ENCODE data around the gene ZKSCAN3. TPM values are rescaled to one million over a fixed set of nuclear protein-coding genes. Genes with fewer than 3 reads are reported as not detected.

ZKSCAN3 gene
- total and polyA plus RNA-seq, 12 donors, result 1.0 to 6.8 (median 4.8) TPM

GRCh38 chr6:28326371-28326948, 23.3 kb upstream of the ZKSCAN3 start:
- no peak for DNase-seq
- peaks cover 13 to 79% (median 42%) of the 10 kb centered on the region in 9 donors for H3K36me3 ChIP-seq
- no peak overlapping the region for H3K27ac ChIP-seq
- ATAC-seq, result no peak
- no peaks in the 10 kb centered on the region for H3K4me1 ChIP-seq
- TF ChIP-seq CTCF (IDR thresholded peaks at IDR 0.05), result no peak
- intact Hi-C loops (cut with DNase I), result no loop called here
- H3K4me3 ChIP-seq, result no peak overlapping the region
- WGBS, 2 donors, result 96 to 97% methylated on average over 7 of the region's 7 CpGs
- H3K27me3 ChIP-seq, result no peaks in the 10 kb centered on the region
- H3K9me3 ChIP-seq, result peaks cover 0 to 67% (median 31%) of the 10 kb centered on the region in 11 donors

- Histone ChIP-seq H3K36me3 (peaks cover 13 to 54% (median 31%) of the 10 kb centered on the region in 9 donors), H3K9me3 (peaks cover 0 to 51% (median 30%) of the 10 kb centered on the region in 11 donors), H3K4me1 (peaks cover 0 to 10% (median under 1%) of the 10 kb centered on the region in 9 donors), H3K27me3 (no peaks in the 10 kb centered on the region), H3K4me3 (no peak overlapping the region), H3K27ac (no peak overlapping the region)
- ATAC-seq (no peak), DNase-seq (no peak)
- TF ChIP-seq CTCF (IDR thresholded peaks at IDR 0.05), result no peak
- 38 to 55% methylated on average over 1 of the region's 1 CpG for WGBS, 2 donors
- intact Hi-C loops (cut with DNase I), result loop anchor here in 3 of 10 donors (5.0 to 10.0 kb wide), 2 partner anchors 45 to 48 kb away; partner anchors contain the start of gene PGBD1 (in 3 of the 3)
These were observed 19.7 kb upstream of the ZKSCAN3 start for GRCh38 chr6:28330041-28330440.

GRCh38 chr6:28333047-28333446, 16.7 kb upstream of the ZKSCAN3 start:
- ATAC-seq, result no peak
- DNase-seq, result no peak
- WGBS, 2 donors, result 95 to 98% methylated on average over 2 of the region's 2 CpGs

GRCh38 chr6:28333599-28334018, 16.1 kb upstream of the ZKSCAN3 start:
- no peak for TF ChIP-seq CTCF (IDR thresholded peaks at IDR 0.05)
- WGBS, 2 donors, result 85 to 89% methylated on average over 1 of the region's 1 CpG
- H3K27ac ChIP-seq, result peak overlapping the region in 1 of 10 donors; percentile 97
- H3K36me3 ChIP-seq, result peaks cover 0 to 18% (median 4%) of the 10 kb centered on the region in 9 donors
- ATAC-seq, result no peak
- H3K9me3 ChIP-seq, result peaks cover 0 to 16% (median 0%) of the 10 kb centered on the region in 11 donors
- H3K4me3 ChIP-seq, result no peak overlapping the region
- intact Hi-C loops (cut with DNase I), result loop anchor here in 3 of 10 donors (5.0 to 10.0 kb wide), 2 partner anchors 49 to 51 kb away; partner anchors contain the start of gene PGBD1 (in 3 of the 3)
- H3K4me1 ChIP-seq, result peaks cover 0 to 25% (median 11%) of the 10 kb centered on the region in 9 donors
- no peaks in the 10 kb centered on the region for H3K27me3 ChIP-seq
- DNase-seq, result no peak

More at GRCh38 chr6:28333047-28333446, 16.7 kb upstream of the ZKSCAN3 start:
- peaks cover 0 to 25% (median 11%) of the 10 kb centered on the region in 9 donors for H3K4me1 ChIP-seq
- H3K9me3 ChIP-seq, result peaks cover 0 to 21% (median 0%) of the 10 kb centered on the region in 11 donors
- no peaks in the 10 kb centered on the region for H3K27me3 ChIP-seq
- H3K4me3 ChIP-seq, result no peak overlapping the region
- intact Hi-C loops (cut with DNase I), result loop anchor here in 3 of 10 donors (5.0 to 10.0 kb wide), 2 partner anchors 48 to 51 kb away; partner anchors contain the start of gene PGBD1 (in 3 of the 3)
- TF ChIP-seq CTCF (IDR thresholded peaks at IDR 0.05), result no peak
- no peak overlapping the region for H3K27ac ChIP-seq
- peaks cover 0 to 24% (median 4%) of the 10 kb centered on the region in 9 donors for H3K36me3 ChIP-seq
